GM18867 (cell line): ENCODE measurements around the gene ZDHHC14.
"Not testable (repeated sequence)": the region's sequence is repeated elsewhere in the genome, so short reads cannot be mapped to it uniquely, and the experiment has no call there.

Source experiments
- ATAC-seq: cut with Tn5 transposase; IDR thresholded peaks from one replicate; pipeline ENCODE4 v1.9.1; 2021; ENCODE audit warnings: mild to moderate bottlenecking, moderate library complexity; ENCODE audit not compliant: unreplicated experiment

ZDHHC14 gene

DNA sequence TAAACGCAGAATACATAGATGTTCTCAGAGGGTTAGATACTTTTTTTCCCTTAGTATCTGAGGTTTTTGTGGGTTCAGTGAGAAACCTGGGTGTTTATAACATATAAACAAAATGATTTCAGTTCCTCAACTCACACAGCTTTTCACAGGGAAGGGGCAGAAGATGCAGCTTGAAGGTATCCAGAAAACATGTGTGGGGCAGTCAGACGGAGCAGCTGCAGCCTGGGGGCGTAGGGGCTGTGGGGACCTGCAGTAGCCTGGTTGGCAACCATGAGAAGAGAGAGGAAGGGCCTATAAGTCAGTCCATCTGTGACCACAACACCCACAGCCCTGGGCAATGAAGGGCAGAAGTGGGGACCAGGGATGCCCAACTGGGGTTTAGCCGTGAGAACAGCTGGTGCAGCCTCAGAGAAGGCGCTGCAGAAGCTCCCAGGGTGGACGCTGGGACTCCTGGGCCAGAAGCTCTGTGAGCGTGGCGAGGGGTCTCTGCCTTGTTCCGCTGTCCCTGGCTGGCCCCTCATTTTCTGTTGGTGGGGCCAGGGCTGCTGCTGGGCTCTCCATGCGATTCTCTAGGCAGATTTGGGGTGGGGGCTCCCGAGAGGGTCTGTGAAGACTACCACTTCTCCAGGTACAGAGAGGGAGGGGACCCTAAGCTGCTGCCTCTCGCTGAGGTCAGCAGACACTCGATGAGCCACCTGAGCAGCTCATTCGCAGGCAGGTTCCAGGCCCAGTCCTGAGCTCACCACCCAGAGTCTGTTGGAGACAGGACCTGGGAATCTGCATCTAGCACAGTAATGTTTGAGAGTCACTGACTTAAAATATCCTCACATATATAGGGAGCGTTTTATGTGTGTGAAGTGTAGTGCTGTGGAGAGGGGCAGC is 181.2 kb downstream of the ZDHHC14 start:
- peak; percentile 44 for ATAC-seq

DNA sequence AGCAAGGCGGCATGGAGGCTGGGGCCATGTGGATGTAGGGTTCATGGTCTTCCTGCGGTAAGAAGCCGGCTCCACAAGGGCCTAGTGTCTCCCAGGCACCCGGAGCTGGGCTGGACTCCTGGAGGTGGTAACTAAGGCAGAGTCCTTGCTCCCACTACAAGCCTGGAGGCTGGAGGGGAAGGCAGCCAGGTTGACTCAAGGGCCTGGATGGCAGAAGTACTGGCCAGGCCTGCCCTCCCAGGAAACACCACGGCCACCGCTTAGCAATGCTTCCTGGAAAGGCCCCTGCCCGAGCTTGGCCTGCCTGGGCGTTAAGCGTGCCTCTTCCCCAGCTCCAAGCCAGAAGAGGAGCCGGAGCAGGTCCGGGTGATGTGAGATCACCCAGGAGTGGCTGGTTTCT is 182.0 kb downstream of the ZDHHC14 start:
- ATAC-seq: no peak

DNA sequence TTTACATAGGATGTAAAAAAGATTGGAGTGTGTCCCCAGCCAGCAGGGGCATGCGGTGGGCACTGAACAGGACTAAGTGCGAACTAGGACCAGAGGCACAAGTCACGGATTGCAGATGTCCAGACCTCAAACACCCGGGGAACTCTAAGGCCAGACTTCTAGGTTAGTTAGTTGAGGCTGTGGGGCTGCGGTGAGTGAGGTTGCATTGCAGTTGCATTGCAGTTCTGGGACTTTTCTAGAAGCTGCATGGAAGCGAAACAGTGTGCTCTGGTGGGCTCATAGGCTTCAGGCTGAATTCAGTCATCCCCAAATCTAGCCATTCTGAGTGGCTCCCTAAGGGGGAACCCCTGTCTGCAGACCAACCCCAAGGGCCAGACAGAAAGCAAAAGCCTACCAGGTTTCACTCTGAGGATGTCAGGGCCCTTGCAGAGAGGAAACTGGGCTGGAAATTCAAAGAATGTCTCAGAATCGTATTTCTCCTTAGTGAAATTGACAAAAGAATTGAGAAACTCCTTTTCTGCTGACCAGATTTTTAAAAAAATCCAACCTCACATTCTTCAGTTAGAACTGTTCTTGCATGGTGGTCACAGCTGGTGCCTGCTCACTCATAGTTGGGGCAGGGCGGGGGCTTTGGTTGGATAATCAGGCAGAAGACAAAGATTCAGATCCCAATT is 182.8 kb downstream of the ZDHHC14 start:
- peak; percentile 59 for ATAC-seq

DNA sequence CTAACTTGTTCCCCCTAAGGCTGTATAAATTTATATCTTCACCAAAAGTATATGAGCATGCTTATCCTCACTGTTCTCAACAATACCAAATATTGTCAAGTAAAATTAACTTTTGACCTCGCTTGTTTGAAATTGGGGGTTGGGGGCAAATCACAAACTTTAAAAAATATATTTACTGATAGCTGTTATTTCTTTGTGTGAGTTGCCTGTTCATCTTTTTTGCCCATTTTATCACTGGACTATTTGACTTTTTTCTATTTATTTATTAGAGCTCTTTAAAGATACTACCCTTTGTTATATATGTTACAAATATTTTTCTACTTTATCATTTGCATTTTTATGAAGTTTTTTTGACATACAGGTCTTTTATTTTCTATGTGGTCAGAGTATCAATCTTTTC is 187.7 kb downstream of the ZDHHC14 start:
- no peak for ATAC-seq

DNA sequence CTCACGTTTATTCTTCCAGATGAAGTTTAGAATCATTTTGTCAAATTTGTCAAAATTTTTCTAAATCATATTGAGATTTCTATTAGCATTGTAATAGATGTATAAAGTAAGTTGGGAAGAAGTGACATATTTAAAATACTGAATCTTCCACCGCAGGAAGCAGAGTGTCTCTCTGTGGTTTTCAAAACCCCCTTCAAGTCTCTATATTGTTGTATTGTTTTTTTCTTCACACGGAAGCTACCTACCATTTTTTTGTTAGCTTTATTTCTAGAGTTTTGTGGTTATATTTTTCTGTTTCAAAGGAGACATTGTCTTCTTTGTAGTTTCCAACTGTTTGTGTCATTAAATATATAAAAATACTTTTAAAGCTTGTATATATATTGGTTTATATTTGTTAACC is 188.6 kb downstream of the ZDHHC14 start:
- peak; percentile 54 for ATAC-seq

DNA sequence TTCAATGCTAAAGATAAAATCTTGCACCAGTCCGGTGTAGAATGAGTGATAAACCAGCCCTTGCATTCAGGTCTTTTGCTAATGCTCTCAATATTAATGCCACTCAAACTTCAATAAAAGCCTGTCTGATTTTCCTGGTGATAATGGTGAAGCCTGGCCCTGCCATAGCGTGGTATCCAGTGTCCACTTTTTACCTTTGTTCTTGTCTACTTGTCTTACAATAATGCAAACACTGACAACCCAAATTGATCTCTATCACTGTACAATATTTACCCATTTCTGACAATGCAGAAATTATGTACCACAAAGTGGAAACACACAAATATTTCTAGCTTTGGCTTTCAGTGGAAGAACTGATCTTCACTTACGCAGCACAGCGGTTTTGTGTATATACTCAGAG is 189.1 kb downstream of the ZDHHC14 start:
- no peak for ATAC-seq

DNA sequence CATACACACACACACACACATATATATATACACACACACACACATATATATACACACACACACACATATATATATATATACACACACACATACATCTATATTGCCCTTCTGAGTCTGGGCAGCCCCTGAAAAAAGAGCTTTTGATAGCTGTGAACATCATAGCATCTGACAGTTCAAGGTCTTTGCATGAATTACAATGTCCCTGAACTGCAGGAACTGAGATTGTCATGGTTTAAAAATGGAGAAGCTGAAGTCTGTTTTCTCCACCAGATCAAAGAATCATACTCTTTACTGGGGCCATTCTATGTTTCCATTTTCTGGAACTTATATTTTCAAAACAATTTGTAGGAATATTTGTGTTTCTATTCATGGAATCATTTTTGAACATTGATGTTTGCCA is 189.8 kb downstream of the ZDHHC14 start:
- peak; percentile 28 for ATAC-seq

DNA sequence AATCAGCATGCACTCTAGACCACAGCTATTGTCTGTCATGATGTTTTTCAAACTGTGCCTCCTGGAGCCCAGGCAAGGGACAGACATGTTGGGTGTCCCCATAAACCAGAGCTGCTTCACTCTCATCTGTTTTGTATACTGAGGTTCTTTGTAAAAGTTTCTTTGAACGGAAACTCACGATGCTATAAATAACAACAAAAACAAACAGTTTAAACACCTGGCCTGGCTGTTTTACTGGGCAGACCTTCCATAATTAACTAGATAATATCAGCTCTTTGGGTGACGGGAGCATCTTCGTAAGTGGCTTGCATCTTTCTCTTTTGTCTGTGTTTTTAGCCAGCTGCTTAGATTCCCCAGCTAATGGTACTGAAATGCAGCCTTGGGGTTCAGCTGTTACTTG is 190.3 kb downstream of the ZDHHC14 start:
- ATAC-seq: peak; percentile 63

DNA sequence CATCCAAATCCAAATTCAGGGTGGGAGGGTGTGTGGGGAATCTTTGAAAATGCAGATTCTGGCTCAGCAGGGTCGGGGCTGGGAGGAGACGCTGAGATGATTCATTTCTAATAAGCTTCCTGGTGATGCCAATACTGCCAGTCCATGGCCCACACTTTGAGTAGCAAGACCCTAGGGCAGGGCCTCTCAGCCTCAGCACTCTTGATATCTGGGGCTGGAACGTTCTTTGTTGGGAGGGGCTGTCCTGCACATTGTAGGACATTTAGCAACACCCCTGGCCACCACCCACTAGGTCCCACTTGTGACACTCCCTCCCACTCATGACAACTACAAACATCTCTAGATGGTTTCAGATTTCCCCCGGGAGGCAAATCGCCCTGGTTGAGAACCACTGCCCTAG is 191.0 kb downstream of the ZDHHC14 start:
- ATAC-seq: no peak

DNA sequence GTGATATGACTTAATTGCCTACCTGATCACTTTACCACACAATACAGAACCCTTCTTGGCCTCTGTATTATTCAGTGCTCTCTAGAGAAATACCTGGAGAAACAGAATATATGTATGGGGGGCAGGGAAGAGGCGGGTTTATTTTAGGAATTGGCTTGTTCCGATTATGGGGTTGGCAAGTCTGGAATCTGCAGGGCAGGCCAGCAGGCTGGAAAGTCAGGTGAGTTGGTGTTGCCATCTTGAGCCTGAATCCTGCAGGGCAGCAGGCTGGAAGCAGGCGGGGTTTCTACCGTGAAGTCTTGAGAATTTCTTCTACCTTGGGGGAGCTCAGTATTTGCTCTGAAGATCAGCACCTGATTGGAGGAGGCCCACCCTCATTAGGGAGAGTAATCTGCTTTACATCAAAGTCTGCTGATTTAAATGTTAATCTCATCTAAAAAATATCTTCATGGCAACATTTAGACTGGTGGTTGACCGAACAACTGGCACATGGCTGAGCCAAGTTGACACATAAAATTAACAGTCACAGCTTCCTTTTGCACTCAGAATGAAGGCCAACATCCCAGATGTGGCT is 193.9 kb downstream of the ZDHHC14 start:
- no peak for ATAC-seq

DNA sequence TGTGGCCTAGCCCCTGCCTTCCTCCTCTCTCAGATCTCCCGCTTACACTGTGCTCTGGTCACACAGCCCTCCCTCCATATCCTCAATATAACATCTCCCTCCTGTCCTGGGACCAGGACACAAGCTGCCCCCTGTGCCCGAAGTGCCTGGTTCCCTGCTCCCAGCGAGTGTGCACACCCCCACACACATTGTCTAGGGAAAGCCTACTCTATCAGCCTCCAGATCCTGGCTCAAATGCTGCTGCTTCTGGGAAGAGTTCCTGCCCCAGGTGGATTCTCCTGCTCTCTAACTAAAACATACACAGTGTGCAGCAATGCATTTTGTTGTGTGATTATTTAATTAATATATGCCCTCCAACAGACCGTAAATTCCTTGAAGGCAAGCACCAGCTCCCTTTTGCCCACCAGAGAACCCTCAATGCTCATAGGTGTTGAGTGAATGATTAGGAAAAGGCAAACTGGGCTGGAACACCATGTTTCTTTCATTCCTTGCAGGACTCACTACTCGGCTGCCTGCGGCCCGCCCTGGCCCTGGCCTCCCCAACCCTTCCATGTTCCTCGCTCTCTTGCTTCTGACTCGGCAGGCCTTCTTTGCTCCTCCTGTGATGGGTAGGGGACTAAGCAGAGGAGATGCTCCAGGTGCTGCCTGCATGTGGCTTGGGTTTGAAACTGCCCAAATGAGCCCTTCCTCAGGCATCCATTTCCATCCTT is 194.6 kb downstream of the ZDHHC14 start:
- no peak for ATAC-seq

DNA sequence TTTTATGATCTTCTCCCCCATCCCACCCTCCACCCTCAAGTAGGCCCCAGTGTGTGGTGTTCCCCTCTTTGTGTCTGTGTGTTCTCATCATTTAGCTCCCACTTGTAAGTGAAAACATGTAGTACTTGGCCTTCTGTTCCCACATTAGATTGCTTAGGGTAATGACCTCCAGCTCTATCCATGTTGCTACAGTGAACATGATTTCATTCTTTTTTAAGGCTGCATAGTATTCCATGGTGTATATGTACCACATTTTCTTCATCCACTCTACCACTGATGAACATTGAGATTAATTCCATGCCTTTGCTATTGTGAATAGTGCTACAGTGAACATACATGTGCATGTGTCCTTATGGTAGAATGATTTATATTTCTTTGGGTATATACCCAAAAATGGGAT is 196.0 kb downstream of the ZDHHC14 start:
- ATAC-seq: not testable (repeated sequence)

DNA sequence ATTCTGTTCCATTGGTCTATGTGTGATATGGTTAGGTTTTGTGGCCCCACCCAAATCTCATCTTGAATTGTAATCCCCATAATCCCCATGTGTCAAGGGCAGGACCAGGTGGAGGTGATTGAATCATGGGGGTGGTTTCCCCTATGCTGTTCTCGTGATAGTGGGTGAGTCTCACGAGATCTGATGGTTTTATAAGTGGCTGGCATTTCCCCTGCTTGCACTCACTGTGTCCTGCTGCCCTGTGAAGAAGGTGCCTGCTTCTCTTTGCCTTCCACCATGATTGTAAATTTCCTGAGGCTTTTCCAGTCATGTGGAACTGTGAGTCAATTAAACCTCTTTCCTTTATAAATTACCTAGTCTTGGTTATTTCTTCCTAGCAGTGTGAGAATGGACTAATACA is 197.5 kb downstream of the ZDHHC14 start:
- ATAC-seq: not testable (repeated sequence)

DNA sequence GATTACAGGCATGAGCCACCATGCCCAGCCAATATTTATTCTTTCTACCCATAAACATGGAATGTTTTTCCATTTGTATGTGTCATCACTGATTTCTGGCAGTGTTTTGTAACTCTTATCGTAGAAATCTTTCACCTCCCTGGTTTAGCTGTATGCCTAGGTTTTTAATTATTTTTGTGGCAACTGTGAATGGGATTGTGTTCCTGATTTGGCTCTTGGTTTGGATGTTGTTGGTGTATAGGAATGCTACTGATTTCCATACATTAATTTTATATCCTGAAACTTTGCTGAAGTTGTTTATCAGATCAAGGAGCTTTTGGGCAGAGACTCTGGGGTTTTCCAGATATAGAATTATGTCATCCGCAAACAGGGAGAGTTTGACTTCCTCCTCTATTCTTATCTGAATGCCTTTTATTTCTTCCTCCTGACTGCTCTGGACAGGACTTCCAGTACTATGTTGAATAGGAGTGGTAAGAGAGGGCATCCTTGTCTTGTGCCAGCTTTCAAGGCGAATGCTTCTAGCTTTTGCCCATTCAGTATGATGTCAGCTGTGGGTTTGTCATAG is 198.6 kb downstream of the ZDHHC14 start:
- no peak for ATAC-seq

DNA sequence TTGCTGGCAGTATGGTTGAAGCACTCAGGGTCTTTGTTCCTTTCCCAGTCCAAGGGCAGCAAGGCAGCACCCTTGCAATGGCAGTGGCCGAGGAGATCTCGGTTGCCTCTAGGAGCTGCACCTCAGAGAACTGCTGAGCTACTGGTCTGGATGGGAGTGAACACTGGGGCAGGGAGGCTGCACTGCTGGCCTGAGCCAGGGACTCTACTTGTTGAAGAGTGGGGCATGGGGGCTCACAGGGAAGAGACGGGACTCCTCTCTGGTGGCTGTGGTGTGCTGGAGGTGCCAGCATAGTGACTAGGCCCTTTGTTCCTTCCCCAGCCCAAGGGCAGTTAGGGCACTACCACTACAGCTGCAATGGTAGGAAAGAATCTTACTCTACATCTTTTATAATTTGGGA is 203.0 kb downstream of the ZDHHC14 start:
- no peak for ATAC-seq

DNA sequence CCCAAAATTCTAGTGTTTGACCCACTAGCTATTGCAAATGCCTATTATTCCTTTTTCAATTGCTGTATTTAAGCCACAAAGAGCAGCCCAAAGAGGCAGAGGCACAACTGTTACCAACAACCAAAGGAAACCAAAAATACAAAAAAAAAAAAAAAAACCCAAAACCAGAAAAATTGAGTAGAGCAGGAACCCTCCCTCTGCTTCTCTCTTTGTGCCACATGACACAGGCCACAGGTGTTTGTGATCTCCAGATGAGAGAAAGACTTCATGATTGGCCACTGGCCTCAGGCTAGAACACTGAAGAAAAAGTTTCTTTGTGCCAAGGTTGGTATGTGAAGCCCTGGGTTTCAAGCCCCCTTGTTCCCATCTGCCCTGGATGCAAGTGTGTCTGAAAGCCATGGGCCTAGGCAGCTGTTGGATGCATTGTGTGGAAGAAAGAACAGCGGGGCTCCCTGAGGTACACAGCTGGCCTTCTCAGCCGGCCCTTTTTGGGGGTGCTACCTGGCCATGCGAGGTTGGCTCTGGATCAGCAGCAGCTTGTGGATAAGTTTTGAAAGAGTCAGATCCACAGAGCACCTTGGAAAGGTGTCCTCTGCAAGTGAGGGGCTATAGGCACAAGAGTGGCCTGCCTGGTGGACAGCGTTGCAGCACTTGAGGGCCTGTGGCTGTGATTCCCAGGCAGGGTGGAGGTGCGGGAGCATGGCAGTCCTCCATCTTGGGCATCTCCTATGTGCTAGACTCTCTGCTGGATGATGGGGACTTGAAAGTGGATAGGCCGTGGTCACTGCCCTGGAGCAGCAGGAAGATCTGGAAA is 204.5 kb downstream of the ZDHHC14 start:
- ATAC-seq: peak; percentile 50

DNA sequence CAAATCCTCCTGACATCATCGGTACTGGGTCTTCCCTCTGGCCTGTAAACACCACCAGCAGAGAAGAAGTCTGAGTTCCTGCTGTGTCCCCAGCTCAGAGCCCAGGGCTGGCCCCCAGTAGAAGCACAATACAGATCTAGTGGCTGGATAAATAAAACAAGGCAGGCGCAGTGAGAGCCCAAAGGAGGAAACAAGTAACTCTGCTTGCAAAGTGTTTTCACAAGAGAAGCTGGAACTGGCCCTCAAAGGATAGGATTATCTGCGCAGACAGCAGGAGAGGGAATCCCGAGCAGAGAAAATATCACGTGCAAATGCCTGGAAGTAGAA is 205.1 kb downstream of the ZDHHC14 start:
- ATAC-seq: no peak

DNA sequence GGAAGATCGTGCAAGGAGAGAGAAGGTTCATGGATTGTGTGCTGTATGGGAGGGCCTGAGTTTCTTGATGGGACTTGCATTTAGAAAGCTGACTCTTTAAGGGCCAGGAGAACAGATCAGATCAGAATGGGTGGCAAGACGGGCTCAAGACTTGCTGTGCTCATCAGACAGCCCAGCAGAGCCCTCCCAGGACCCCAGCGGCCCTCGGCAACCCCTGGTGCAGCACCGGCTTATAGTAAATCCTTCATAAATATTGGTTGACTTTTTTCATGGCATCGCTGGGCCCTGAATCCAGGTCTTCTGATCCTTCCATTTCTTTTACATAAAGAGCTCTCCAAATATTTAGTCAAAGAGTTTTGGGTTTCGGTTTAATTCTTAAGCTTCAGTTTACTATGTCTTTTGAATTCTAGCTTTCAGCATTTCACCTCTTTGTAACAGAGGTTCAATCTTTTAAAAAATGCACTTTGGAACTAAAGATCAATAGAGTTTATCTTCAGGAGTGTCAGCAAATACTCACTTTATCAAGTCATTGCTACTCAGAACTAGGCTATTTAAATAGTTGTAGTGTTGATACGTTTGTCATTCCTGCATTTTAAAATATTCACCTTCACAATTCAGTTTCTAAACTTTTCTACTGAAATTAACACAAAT is 205.6 kb downstream of the ZDHHC14 start:
- ATAC-seq: no peak

DNA sequence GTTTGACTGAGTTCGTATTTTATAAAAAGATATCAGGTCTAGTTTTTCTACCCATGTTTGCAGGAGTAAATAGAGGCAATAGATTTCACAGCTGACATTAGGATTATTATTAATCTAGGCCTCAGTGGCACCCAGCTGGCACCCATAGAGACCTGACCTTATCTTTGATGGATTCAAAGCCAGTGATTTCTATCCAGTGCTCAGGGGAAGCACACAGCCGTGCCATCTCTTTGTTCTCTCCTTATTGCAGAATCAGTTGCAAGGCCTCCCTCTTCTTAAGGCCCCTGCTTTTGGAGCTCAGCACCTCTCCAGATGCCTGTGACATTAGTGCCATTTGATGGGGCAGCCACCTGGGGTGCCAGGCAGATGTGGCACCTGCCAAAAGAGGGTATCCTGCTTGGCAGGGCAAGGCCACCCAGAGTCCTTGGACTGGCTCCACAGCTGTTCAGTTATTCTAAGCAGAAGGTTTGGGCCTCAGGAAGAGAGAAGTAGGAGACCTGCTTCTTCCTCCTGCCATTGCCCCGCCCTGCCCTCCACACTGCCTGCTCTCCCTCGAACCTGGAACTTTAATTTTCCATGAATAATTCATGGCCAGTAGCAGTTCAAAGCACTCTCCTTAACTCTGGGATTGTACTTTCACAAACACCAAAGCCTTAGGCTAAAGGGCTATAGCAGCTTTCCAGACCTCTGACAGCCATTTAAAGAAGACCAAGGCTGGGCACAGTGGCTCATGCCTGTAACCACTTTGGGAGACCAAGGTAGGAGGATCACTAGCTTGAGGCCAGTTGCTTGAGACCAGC is 206.3 kb downstream of the ZDHHC14 start:
- no peak for ATAC-seq
